HG02642 (cell line): ENCODE data around the gene TNNC2.
"Not testable (repeated sequence)": the region's sequence is repeated elsewhere in the genome, so short reads cannot be mapped to it uniquely, and the experiment has no call there.

Experiments used
- ATAC-seq: cut with Tn5 transposase; IDR thresholded peaks from one replicate; pipeline ENCODE4 v1.9.1; 2021; ENCODE audit warnings: mild to moderate bottlenecking; ENCODE audit not compliant: unreplicated experiment, poor library complexity

TNNC2 gene

DNA sequence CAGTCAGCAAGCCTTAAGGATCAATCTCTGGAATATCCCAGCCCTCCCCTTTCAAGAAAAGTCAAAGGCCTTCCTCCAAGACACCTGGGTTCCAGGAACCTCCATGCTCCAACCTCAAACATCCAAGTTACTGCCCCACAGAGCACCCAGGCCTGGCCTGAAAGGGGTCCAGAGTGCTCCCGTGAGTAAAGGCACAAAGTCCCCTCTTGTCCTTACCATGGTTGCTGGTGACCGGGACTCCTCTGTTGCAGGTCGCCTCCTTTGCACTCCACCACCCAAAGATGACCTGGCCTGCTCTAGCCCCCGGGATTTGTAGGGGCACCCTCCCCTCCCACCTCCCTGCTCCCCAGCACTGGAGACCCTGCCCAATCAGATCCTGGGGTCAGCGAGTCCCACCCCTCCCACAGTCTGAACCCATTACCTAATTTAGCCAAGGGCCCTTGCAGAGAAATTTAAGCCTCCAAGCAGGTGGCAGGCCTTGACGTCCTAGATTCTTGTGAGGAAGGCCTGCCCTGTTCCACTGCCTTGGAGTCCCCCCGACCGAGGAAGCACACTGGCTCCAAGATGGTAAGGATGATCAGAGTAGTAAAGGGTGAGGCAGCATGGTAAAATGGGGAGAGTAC is at the start of gene TNNC2:
TSS of gene TNNC2 (minus strand) at position 283 of the 623 bp plus-strand sequence. CDS start at position 219, 64 bp downstream.
- ATAC-seq, result no peak

DNA sequence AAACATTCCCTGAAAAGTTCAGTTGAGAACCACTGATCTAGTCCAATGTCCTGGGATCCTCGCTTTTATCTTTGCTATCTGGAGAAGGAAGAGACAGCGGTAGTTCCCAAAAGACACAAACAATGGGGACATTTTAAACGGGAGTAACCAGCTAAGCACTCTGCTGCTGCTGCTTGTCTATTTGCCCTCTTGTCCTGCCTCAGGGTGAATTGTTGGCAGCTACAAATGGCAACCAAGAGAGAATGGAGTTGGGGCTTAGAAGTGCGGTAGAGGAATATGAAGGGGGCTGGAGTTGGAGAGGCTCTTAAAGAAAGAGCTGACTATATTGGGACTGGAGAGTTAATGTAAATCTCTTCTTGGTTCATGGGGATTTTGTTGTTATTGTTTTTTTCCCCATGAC is 47.5 kb upstream of the TNNC2 start:
- ATAC-seq, result no peak

DNA sequence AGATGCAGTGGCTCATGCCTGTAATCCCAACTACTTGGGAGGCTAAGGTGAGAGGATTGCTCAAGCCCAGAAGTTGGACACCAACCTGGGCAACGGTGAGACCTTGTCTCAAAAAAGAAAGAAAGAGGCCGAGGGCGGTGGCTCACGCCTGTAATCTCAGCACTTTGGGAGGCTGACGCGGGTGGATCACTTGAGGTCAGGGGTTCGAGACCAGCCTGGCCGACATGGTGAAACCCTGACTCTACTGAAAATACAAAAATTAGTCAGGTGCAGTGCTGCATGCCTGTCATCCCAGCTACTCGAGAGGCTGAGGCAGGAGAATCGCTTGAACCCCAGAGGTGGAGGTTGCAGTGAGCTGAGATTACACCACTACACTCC is 47.0 kb upstream of the TNNC2 start:
- not testable (repeated sequence) for ATAC-seq

- ATAC-seq, result no peak
Measured at GRCh38 chr20:45873409-45874103, 46.4 kb upstream of the TNNC2 start.

- ATAC-seq, result no peak
Measured at GRCh38 chr20:45872626-45873025, 45.5 kb upstream of the TNNC2 start.

- no peak for ATAC-seq
Measured at GRCh38 chr20:45867819-45868176, 40.7 kb upstream of the TNNC2 start.

DNA sequence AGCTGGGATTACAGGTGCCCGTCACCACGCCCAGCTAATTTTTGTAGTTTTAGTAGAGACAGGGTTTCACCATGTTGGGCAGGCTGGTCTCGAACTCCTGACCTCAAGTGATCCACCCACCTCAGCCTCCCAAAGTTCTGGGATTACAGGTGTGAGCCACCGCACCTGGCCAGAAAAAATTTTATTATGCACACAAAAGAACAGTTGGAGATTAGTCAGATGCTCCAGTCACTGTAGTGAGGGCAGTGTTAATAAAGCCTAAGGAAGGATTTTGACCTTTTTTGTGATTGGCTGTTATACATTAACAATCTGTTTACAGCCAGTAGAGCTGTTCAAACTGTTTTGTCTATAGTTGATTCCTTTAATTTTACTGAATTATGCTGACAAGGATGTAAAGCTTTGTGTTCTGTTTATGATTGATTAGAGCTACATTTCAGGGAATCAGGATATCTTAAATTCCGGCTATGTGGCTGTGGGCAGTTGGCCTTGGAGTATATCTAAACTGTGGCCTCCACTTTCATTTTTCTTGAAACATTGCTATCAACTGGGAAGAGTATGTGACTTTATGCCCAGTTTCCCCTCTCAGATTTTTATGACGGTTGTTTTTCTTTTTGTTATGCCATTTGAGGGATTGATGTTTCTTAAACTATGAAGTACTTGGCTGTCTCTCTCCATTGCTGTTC is 40.2 kb upstream of the TNNC2 start:
- no peak for ATAC-seq

DNA sequence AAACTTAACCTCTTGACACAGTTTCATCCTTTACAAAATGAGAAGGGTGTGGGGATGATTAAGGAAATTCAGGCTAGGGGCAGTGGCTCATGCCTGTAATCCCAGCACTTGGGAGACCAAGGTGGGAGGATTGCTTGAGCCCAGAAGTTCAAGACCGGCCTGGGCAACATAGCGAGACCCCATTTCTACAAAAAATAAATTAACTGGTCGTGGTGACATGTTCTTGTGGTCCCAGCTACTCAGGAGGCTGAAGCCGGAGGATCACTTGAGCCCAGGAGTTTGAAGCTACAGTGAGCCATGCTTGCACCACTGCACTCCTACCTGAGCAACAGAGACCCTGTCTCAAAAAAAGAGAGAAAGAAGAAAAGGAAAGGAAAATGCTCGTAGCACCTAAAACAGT is 39.3 kb upstream of the TNNC2 start:
- no peak for ATAC-seq

- no peak for ATAC-seq
Measured at GRCh38 chr20:45863543-45864470, 36.7 kb upstream of the TNNC2 start.

GRCh38 chr20:45861221-45862075 is 34.3 kb upstream of the TNNC2 start:
- no peak for ATAC-seq

GRCh38 chr20:45860560-45861220 is 33.6 kb upstream of the TNNC2 start:
- ATAC-seq, result no peak

- ATAC-seq, result no peak
Measured at GRCh38 chr20:45859916-45860315, 32.8 kb upstream of the TNNC2 start.

DNA sequence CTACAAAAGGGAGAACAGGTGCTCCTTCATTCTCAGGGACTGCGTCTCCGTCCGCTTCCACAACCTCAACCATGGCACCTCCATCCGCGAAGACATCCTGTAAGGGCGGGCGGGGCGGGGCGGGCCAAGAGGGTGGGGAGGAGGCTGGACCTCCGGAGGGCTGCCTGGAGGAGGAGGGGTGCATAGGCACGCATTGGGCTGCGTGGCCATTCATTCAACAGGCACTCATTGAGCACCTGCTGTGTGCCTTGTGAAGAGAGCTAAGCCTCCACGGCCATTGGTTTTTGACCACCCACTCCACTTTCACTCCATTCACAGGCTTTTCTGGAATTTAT is 30.7 kb upstream of the TNNC2 start:
- peak; percentile 12 for ATAC-seq

DNA sequence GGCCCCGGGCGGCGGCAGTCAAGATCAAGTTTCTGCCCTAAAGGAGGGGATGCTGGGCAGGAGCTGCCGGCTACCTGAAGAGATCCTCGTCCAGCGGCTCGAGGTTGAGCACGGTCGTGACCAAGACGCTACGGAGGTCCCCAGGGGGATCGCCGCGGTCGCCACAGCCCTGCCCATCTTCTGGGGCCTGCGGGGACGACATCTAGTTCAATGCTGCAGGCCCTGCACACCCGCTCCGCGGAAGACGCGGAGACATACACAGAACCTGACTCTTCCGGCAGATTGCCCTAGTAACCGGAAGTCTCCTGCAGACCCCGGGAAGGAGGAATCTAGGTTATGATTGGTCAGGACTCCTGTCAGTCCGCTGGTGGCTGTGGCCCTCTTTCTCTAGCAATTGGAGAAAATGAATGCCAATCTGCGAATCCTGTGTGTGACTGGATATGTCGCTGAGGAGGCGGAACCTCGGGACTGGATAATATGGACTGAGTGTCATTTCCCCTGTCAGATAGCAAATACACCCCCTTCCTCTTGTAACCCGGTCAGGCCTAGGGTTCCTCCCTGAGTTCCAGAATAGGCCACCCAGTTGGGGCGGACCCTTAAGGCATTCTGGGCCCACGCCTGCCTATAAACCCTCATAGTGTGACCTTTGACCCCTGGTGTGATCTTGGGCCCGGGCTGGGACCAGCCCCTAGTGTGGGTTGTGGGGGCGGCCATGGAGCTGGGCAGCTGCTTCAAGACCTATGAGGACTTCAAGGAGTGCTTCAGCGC is 30.2 kb upstream of the TNNC2 start, which contains the start of the genes ACOT8 and ZSWIM3:
TSS of gene ACOT8 (minus strand) at position 279 of the 768 bp plus-strand sequence. CDS start at position 202, 77 bp downstream.
TSS of gene ZSWIM3 (plus strand) at position 501 of the 768 bp plus-strand sequence. CDS start at position 713, 212 bp downstream.
- peak; percentile 97 for ATAC-seq

- no peak for ATAC-seq
Measured at GRCh38 chr20:45853484-45853883, 26.4 kb upstream of the TNNC2 start.

- ATAC-seq, result no peak
Measured at GRCh38 chr20:45852326-45852725, 25.2 kb upstream of the TNNC2 start.

DNA sequence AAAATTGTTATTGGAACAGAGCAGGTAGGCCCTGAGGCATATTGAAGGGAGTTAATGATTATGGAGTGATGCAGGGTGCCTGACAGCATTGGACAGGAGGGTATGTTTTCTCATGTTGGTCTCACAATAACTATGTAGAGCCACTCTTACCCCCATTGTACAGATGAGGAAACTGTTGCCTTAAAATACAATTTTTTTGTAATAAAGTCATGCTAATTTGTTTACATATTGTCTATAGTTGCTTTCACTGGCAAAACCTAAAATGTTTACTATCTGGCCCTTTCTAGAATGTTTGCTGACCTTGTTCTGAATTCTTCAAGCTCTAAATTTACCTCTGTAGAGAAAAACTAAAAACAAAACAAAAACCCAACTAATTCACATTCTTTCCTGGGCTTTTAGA is 24.4 kb upstream of the TNNC2 start:
- no peak for ATAC-seq

DNA sequence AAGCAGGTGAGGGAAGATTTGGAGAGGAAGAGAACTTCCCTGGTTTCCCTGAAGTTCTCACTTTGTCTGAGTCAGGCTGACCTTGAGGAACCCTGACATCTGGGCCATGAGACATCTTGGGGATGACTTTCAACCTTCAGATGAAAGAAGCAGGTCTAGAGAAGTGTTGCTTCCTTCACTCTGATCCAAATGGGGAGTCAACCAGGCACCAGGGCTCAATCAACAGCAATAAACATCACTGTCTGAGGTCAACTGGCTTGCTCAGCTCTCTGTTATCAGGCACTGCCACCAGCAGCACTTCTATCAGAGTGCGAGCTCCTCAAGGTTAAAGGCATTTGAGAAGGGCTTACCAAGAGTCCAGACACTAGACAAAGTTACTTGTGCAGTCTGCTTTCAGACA is 23.8 kb upstream of the TNNC2 start:
- no peak for ATAC-seq
